ENCODE data around the gene CDIPT. TPM values are rescaled to one million over a fixed set of nuclear protein-coding genes. Genes with fewer than 3 reads are reported as not detected.

CDIPT gene
- total RNA-seq, 4 donors from 2014 or later, result 83.4 to 122 (median 108) TPM

- H3K4me3 ChIP-seq (ENCODE audit: low read depth, poor library complexity, severe bottlenecking), result no peak overlapping the region
- no peak for TF ChIP-seq CTCF (IDR thresholded peaks at IDR 0.05)
- no peak for TF ChIP-seq POLR2A (IDR thresholded peaks at IDR 0.05)
- WGBS, 2 donors, result 92 to 96% methylated on average over 16 to 18 of the region's 18 CpGs
- intact Hi-C loops (cut with DNase I; ENCODE audit: low total_unique reads), result loop anchor here (10.0 kb wide), 1 partner anchor 141 kb away; no protein-coding TSS in a partner anchor
- no peak for DNase-seq (ENCODE audit: low spot score in 2 of 2)
Observed at GRCh38 chr16:29845656-29846055, 17.4 kb downstream of the CDIPT start.

- intact Hi-C loops (cut with DNase I; ENCODE audit: low total_unique reads), result loop anchor here (10.0 kb wide), 1 partner anchor 140 kb away; no protein-coding TSS in a partner anchor
- no peak for DNase-seq (ENCODE audit: low spot score in 2 of 2)
- H3K4me3 ChIP-seq (ENCODE audit: low read depth, poor library complexity, severe bottlenecking), result no peak overlapping the region
- WGBS, 2 donors, result 89 to 92% methylated on average over 27 to 28 of the region's 28 CpGs
- no peak for TF ChIP-seq POLR2A (IDR thresholded peaks at IDR 0.05)
- TF ChIP-seq CTCF (IDR thresholded peaks at IDR 0.05), result no peak
Observed at GRCh38 chr16:29844575-29845331, 18.3 kb downstream of the CDIPT start.

- intact Hi-C loops (cut with DNase I; ENCODE audit: low total_unique reads), result loop anchor here (10.0 kb wide), 1 partner anchor 139 kb away; no protein-coding TSS in a partner anchor
- 88 to 92% methylated on average over 8 of the region's 8 CpGs for WGBS, 2 donors
- H3K4me3 ChIP-seq (ENCODE audit: low read depth, poor library complexity, severe bottlenecking), result no peak overlapping the region
- DNase-seq (ENCODE audit: low spot score in 2 of 2), result no peak
- TF ChIP-seq POLR2A (IDR thresholded peaks at IDR 0.05) (no peak), CTCF (IDR thresholded peaks at IDR 0.05) (no peak)
Observed at GRCh38 chr16:29843931-29844330, 19.1 kb downstream of the CDIPT start.

- intact Hi-C loops (cut with DNase I; ENCODE audit: low total_unique reads), result loop anchor here (10.0 kb wide), 1 partner anchor 138 kb away; no protein-coding TSS in a partner anchor
- DNase-seq (ENCODE audit: low spot score in 2 of 2), result no peak
- TF ChIP-seq CTCF (IDR thresholded peaks at IDR 0.05) (no peak), POLR2A (IDR thresholded peaks at IDR 0.05) (no peak)
- WGBS, 2 donors, result 92% methylated on average over 9 of the region's 9 CpGs
- H3K4me3 ChIP-seq (ENCODE audit: low read depth, poor library complexity, severe bottlenecking), result no peak overlapping the region
Observed at GRCh38 chr16:29842732-29843346, 20.2 kb downstream of the CDIPT start.

- TF ChIP-seq CTCF (IDR thresholded peaks at IDR 0.05) (no peak), POLR2A (IDR thresholded peaks at IDR 0.05) (no peak)
- 89 to 91% methylated on average over 22 to 23 of the region's 23 CpGs for WGBS, 2 donors
- DNase-seq (ENCODE audit: low spot score in 2 of 2), result no peak
- H3K4me3 ChIP-seq (ENCODE audit: low read depth, poor library complexity, severe bottlenecking), result no peak overlapping the region
- intact Hi-C loops (cut with DNase I; ENCODE audit: low total_unique reads), result loop anchor here (10.0 kb wide), 1 partner anchor 137 kb away; no protein-coding TSS in a partner anchor
Observed at GRCh38 chr16:29841631-29842030, 21.4 kb downstream of the CDIPT start.
